Sigmoid colon (tissue), 4 donors: Measurements from ENCODE around the gene HOMER2.

Experiments
- EP300 ChIP-seq, 4 donors: sonication (generic); formaldehyde crosslinking; IDR thresholded peaks; one replicate each; pipeline ENCODE4 v1.6.1; 2017; ENCODE audit warnings: antibody characterized with exemption in 4 of 4
- POLR2AphosphoS5 ChIP-seq, 4 donors: sonication (generic); formaldehyde crosslinking; IDR thresholded peaks; one replicate each; pipeline ENCODE4 v1.6.1; 2017; ENCODE audit warnings: antibody characterized with exemption in 4 of 4

- TF ChIP-seq POLR2AphosphoS5 (IDR thresholded peaks at IDR 0.05) (no peak), EP300 (IDR thresholded peaks at IDR 0.05) (no peak)
Measured at GRCh38 chr15:82892573-82892972, 59.9 kb downstream of the HOMER2 start.
